GM18909 (cell line): ENCODE results near the gene PIH1D2.
"Not testable (repeated sequence)": the region's sequence is repeated elsewhere in the genome, so short reads cannot be mapped to it uniquely, and the experiment has no call there.

Experiments
- ATAC-seq: cut with Tn5 transposase; IDR thresholded peaks from one replicate; pipeline ENCODE4 v1.9.1; 2021; ENCODE audit warnings: mild to moderate bottlenecking; ENCODE audit not compliant: unreplicated experiment, poor library complexity

The PIH1D2 gene

DNA sequence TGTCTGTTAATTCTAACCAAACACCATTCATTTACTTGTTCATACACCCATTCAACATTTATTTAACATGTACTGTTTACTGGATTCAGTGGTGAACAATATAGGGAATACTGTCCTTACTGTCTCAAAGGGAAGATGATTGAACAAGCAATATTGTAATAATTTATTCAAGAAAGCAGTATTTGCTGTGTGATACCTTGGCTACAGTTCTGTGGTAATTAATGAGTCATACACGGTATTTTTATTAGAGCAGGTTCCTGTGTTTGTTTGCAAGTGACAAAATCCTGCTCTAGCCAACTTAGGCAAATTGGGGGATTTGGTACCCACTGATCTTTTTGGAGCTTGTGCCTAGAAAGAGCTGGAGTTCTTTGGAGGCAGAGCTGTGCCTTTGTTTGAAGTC lies 15.7 kb downstream of the PIH1D2 start:
- ATAC-seq = no peak

DNA sequence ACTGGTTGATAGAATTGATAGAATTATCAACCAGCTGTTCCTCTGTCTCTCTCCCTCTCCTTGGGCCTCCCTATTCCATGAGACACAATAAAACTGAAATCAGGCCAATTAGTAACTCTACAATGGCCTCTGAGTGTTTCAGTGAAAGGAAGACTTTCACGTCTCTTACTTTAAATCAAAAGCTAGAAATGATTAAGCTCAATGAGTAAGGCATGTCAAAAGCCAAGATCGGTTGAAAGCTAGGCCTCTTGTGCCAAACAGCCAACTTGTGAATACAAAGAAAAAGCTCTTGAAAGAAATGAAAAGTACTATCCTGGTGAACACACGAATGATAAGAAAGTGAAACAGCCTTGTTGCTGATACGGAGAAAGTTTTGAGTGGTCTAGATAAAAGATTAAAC lies 16.6 kb downstream of the PIH1D2 start:
- ATAC-seq = no peak

DNA sequence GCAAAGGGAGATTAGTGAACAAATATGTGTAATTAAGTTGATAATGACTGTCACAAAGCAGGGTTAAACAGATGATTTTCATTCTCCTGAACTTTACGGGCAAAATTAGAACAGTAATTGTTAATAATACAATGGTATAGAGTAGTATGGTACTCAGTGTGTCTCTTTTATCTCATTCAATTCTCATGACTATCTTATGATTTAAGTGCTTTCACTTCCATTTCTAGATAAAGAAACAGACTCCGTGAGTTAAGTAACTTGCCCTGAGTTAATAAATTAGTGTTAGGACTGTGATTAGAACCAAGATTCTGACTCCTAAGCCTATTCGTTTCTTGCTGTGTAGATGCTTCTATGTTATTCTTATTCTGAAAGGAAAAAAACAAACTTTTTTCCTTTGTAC lies 22.0 kb downstream of the PIH1D2 start:
- no peak for ATAC-seq

DNA sequence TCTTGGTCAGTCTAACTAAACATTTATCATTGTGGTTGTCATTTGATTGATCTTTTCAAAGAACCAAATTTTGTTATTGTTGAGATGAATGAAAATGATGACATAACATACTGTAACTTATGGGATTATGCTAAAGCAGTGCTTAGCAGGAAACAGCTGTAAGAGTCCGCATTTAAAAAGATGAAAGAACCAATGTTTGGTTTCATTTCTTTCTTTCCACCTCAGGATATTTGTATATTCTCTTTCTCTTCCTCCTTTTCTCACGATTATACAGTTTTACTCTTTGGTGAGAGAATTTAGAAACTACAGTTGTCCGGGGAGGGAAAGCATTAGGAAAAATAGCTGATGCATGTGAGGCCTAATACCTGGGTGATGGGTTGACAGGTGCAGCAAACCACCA lies 23.1 kb downstream of the PIH1D2 start:
- peak; percentile 75 for ATAC-seq

DNA sequence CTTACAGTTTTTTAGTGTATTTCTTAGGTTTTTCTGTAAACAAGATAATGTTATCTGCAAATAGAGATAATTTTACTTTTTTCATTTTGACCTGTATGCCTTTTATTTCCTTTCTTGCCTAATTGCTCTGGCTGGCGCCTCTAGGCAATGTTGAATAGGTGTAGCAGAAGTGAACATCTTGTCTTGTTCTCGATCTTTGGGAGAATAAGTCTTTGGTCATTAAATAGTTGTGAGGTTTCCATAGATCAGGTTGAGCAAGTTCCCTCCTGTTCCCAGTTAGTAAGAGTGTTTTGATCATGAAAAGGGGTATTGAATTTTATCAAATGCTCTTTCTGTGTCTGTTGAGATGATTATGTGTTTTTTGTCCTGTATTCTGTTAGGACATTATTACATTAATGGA lies 24.0 kb downstream of the PIH1D2 start:
- ATAC-seq = no peak

DNA sequence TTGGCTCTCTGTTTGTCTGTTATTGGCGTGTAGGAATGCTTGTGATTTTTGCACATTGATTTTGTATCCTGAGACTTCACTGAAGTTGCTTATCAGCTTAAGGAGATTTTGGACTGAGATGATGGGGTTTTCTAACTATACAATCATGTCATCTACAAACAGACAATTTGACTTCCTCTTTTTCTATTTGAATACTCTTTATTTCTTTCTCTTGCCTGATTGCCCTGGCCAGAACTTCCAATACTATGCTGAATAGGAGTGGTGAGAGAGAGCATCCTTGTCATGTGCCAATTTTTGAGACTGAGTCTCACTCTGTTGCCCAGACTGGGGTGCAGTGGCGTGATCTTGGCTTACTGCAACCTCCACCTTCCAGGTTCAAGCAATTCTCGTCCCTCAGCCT lies 25.6 kb downstream of the PIH1D2 start:
- ATAC-seq = not testable (repeated sequence)

DNA sequence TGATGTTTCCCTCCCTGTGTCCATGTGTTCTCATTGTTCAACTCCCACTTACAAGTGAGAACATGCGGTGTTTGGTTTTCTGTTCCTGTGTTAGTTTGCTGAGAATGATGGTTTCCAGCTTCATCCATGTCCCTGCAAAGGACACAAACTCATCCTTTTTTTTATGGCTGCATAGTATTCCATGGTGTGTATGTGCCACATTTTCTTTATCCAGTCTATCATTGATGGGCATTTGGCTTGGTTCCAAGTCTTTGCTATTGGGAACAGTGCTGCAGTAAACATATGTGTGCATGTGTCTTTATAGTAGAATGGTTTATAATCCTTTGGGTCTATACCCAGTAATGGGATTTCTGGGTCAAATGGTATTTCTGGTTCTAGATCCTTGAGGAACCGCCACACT lies 27.2 kb downstream of the PIH1D2 start:
- not testable (repeated sequence) for ATAC-seq

DNA sequence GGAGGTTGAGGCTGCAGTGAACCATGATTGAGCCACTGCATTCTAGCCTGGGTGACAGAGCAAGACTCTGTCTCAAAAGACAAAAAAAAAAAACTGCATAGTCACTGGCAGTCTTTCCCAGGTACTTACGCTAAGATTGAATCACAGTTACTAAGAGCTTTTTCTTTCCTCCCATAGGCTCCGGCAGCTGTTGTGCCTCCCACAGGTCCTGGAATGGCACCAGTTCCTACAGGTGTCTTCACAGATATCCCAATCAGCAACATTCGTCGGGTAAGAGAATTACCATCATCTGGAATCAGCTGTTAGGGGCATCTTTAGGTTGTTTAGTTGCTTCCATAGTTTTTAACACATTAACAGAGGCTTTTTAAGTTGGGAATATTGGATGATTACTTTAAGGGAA lies 28.9 kb downstream of the PIH1D2 start:
- ATAC-seq = no peak

DNA sequence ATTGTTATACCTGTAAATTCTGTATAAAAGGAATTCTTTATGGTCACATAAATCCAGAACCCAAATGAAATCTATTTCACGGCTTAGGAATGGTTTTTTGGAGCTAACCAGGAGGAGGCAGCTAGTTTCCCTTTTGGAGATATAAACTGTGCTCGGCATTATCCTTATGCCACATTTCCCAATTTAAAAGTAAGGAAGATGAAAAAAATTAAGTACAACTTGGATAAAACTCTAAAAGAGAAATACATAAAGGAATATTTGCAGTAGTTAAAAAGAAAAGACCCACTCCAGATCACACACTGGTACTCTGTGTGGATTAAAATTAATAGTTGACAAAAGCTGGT lies 30.9 kb downstream of the PIH1D2 start:
- no peak for ATAC-seq

DNA sequence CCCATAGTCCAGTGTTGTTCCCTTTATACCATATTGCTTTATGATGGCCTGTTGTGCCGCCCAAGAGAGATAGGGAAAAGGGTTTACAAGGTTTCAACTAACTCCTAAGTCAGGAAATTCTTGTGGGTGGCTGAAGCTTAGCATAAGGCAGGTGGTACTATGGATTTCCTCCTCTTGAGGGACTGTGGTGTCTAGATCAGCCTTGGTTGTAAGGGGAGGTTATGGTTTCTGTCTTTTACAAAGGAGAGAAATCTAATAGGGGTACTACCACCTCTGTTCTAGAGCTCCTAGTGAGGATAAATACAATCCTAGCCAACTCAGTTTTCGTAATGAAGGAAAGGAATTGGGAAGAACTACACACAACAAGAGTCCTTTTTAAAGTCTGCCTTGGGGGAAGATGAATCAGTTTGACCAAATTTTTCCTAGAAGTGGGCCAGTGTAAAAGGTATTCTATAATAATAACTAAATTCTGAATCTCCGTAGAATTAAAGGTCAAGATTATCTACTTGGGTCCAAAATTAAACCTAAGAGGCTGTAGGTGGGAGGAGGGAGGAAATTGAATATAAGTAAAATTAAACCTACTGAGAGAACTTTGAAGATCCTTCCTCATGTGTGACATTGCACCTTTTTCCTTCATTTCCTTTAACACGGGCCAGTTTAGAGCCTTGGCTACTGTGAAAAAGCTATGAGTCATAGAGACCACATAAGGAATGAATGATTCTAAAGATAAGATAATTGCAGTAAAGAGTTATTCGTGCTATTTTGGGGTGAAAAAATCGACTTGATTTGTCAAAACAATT lies 31.5 kb downstream of the PIH1D2 start:
- no peak for ATAC-seq

DNA sequence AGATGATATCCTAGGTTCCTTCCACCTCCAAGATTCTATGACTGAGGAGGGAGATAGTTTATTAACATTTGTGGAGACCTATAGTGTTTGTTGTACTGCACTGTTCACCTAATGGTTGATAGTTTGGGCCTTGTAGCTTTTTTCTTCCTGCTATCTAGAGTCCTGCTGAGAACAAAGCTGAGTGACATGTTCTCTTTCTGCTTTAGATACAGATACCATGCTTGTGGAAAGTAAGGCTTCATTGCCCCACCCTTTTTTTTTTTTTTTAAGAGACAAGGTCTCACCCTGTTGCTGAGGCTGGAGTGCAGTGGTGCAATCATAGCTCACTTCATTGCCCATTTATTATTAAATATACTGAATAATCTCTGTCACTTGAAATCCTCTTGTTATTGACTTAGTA lies 36.3 kb downstream of the PIH1D2 start:
- no peak for ATAC-seq

DNA sequence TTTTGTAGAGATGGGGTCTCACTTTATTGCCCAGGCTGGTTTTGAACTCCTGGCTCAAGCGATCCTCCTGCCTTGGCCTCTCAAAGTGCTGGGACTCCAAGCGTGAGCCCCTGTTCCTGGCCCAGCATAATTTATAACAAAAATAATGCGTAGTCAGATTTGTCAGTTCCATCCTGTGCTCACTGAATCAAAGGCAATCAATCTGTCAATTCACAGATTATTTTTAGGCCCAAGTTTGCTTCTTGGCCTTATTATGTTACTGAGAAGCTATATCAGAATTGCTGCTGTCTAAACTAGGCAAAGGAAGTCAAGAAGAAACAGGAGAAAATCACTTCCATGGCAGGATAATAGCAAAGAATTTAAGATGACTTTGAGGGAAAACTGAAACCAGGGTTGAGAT lies 39.9 kb downstream of the PIH1D2 start:
- no peak for ATAC-seq

DNA sequence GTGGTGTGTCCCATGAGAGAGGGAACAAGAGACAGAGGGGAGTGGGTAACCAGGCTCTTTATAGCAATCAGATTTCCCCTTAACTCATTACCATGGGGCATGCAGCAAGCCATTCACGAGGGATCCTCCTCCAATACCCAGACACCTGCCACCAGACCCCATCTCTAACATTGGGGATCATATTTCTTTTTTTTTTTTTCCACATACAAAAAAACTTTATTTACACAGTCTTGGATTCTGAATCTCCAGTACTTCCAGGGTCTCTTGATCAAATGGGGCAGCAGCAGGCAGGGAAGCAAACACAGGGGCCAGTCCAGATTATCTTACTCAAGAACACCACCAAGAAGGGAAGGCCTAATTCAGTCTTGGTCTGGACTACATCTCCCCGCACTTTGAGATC lies 44.4 kb downstream of the PIH1D2 start:
- no peak for ATAC-seq

DNA sequence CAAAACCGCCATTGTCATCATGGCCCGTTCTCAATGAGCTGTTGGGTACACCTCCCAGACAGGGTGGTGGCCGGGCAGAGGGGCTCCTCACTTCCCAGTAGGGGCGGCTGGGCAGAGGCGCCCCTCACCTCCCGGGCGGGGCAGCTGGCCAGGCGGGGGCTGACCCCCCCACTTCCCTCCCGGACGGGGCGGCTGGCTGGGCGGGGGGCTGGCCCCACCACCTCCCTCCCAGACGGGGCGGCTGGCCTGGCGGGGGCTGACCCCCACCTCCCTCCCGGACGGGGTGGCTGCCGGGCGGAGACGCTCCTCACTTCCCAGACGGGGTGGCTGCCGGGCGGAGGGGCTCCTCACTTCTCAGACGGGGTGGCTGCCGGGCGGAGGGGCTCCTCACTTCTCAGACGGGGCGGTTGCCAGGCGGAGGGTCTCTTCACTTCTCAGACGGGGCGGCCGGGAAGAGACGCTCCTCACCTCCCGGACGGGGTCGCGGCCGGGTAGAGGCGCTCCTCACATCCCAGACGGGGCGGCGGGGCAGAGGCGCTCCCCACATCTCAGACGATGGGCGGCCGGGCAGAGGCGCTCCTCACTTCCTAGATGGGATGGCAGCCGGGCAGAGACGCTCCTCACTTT lies 46.9 kb downstream of the PIH1D2 start:
- not testable (repeated sequence) for ATAC-seq

DNA sequence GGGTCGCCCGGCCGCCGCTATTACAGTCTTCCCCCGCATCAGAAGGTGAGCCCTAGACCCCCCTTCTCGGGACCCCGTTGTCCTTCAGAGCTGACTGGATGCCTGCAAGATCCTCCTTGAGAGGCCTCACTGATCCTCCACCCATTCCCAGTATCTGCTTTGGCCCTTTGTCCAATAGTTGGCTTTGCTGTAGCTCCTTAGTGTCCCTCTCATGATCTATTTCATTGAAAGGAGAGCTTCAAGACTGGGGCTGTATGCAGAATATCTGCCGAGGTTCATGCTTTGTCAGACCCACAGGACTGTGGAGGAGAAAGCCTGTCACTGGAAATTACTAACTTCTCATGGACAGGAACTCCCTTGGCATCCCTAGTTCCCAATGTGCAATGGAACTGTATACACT lies 48.1 kb downstream of the PIH1D2 start:
- peak; percentile 1 for ATAC-seq

DNA sequence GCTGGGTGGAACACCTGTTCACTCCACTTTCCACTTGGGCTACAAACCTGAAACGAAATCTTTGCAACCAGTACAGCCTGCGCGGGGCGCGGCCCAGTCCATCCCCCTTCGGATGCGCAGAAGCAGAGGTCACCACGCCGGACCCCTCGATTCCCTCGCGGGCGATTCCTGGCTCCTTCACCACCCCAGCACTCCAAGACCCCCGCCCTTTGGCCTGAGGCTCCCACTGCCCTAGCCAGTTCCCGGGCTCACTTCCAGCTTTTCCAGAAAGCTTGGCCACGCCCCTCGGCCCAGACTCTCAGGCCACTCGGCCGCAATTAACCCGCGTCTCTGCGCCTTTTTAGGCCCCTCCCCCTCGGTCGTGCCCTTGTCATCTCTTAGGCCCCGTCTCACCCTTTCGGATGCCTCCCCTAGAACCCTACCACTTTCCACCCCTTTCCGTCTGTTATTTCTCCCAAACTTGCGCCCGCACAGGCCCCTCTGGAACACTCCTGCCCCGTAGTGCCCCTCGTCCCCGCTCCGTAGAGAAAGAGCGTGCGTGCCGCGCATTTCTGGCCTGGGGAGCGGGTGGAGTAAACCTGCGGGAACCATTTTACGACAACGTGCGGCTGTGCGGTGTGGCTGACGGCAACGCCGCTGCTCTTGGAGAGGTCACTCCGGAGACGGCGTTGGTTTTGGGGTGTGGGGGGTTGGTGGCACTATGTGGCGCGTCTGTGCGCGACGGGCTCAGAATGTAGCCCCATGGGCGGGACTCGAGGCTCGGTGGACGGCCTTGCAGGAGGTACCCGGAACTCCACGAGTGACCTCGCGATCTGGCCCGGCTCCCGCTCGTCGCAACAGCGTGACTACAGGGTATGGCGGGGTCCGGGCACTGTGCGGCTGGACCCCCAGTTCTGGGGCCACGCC lies 48.8 kb downstream of the PIH1D2 start, which contains the start of gene DLAT:
DLAT (plus strand) TSS at position 636 of the 906 bp plus-strand sequence; CDS start at position 701, 65 bp downstream.
- peak; percentile 79 for ATAC-seq

DNA sequence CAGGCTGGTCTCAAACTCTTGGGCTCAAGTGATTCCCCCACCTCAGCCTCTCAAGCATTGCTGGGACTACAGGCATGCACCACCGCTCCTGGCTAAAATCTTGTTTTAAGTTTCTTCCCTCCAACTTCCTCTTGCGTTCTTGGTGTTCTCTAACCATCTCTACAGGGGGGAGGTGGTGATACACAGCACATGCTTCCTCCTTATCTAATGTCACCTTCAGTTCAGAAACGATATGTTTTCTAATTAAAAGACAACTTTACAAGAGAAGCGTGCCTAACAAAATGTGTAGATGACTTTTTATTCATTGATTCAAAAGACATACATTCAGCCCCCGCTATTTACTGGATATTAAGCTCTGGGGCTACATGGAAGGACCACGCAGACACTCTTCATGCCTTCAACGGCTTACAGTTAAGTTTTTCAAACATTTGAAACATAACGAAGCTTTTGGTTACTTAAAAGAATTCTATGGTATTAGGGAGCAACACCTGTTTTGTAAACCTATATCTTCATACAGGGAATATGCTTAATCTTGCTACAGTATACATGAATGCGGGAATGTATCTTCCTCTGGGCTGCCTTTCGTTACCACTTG lies 49.5 kb downstream of the PIH1D2 start:
- peak; percentile 36 for ATAC-seq

DNA sequence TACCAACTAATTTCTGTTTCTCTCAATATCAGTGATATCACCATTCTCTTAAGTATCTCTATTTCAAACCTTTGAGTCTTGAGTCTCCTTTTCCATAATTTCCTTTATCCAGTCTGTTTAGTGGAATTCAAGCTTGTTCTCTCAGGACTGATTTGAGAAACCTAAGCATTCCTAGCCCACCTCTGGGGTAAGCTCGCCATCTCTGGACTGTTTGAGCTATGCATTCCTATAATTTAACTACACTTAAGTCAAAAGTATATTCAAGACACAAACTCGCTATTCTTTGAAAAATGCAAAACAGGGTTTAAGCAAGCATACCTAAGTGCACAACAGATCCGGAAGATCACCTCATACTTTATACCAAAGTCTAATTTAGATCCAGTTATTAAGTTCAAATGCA lies 50.7 kb downstream of the PIH1D2 start:
- no peak for ATAC-seq

DNA sequence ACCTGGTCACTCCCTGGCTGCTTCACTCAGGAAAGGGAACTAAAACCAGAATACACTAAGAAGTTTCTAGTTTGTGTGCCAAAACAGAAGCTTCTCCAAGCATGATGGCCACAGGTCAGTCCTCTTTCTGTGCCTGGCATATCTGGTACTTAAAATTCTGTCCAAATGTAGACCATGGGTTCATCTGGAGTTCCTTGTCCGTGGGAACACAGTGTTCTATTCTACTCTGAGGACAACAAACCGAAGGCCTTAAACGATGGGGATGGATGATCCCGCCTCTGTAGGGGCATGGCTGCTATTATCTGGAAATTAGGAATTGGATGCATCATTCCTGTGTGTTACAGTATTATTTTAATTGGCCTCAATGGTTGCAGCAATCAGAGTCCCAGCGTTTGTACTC lies 54.8 kb downstream of the PIH1D2 start:
- no peak for ATAC-seq
